Tibial nerve (tissue), 4 donors: Measurements from ENCODE around the gene CAPG. TPM values are rescaled to one million over a fixed set of nuclear protein-coding genes. Genes with fewer than 3 reads are reported as not detected.

Experiments
- DNase-seq, 2 donors: peaks; one replicate each; pipeline ENCODE4 v3.0.0-alpha.2; 2019; ENCODE audit warnings: low spot score in 2 of 2
- H3K27ac ChIP-seq, 4 donors: fragments of 200-600 bp; sonication (generic) in 3 of 4; one replicate each; pipeline ENCODE4 v1.5.1; 2017 to 2019; ENCODE audit warnings: mild to moderate bottlenecking in 1 of 4
- H3K27me3 ChIP-seq, 2 donors: fragments of 200-600 bp; sonication (generic) in 1 of 2; one replicate each; pipeline versions ENCODE4 v1.5.1 to v1.6.0; 2017 to 2019
- H3K36me3 ChIP-seq, 3 donors: fragments of 200-600 bp; sonication (generic); one replicate each; pipeline ENCODE4 v1.5.1; 2018 to 2019
- H3K4me1 ChIP-seq, 4 donors: fragments of 200-600 bp; sonication (generic) in 3 of 4; one replicate each; pipeline ENCODE4 v1.5.1; 2017 to 2019
- H3K4me3 ChIP-seq, 4 donors: fragments of 200-600 bp; sonication (generic) in 3 of 4; one replicate each; pipeline ENCODE4 v1.5.1; 2017 to 2019; ENCODE audit warnings: mild to moderate bottlenecking in 1 of 4, moderate library complexity in 1 of 4
- H3K9me3 ChIP-seq, 4 donors: fragments of 200-600 bp; sonication (generic) in 3 of 4; one replicate each; pipeline ENCODE4 v1.5.1; 2017 to 2019
- EP300 ChIP-seq, 2 donors: sonication (generic); formaldehyde crosslinking; IDR thresholded peaks; one replicate each; pipeline ENCODE4 v1.6.1; 2017; ENCODE audit warnings: antibody characterized with exemption in 2 of 2, mild to moderate bottlenecking in 1 of 2
- POLR2A ChIP-seq, 2 donors: fragments of 450-650 bp; IDR thresholded peaks; one replicate each; pipeline ENCODE4 v1.6.1; 2017; ENCODE audit warnings: antibody characterized with exemption in 2 of 2, mild to moderate bottlenecking in 2 of 2, moderate library complexity in 2 of 2
- WGBS, 2 donors: methylation state at CpG; one replicate each; pipeline ENCODE4 v1.1.5; 2018; 5-methylcytosine and 5-hydroxymethylcytosine counted together
- total RNA-seq, 4 donors: library from RNA; depleted of rRNA; stranded (reverse); fragments of >200 nt; gene quantifications; one replicate each; pipeline ENCODE4 v1.1.0, GENCODE V29; 2016
- TF ChIP-seq, protein P1 (sequence below), 5 experiments: fragments of 200-600 bp in 3 of 5; fragments of 450-650 bp in 2 of 5; sonication (generic) in 3 of 5; IDR thresholded peaks; one replicate each; pipeline ENCODE4 v1.5.1; 2016 to 2019; ENCODE audit warnings: antibody characterized with exemption in 5 of 5, mild to moderate bottlenecking in 3 of 5, moderate library complexity in 2 of 5

The CAPG gene
- total RNA-seq, 4 donors from 2014 or later, result 58.8 to 67.8 (median 67.7) TPM

- H3K27me3 ChIP-seq, result no peaks in the 10 kb centered on the region
- peaks cover 0 to 26% (median 0%) of the 10 kb centered on the region in 3 donors for H3K36me3 ChIP-seq
- 84 to 95% methylated on average over 6 to 7 of the region's 7 CpGs for WGBS, 2 donors
- H3K9me3 ChIP-seq, result peaks cover 0 to 17% (median 2%) of the 10 kb centered on the region in 4 donors
- DNase-seq, result no peak
- peaks cover 0 to 9% (median 3%) of the 10 kb centered on the region in 4 donors for H3K4me1 ChIP-seq
- TF ChIP-seq POLR2A (IDR thresholded peaks at IDR 0.05) (no peak), EP300 (IDR thresholded peaks at IDR 0.05) (no peak)
- TF ChIP-seq, protein P1, sequence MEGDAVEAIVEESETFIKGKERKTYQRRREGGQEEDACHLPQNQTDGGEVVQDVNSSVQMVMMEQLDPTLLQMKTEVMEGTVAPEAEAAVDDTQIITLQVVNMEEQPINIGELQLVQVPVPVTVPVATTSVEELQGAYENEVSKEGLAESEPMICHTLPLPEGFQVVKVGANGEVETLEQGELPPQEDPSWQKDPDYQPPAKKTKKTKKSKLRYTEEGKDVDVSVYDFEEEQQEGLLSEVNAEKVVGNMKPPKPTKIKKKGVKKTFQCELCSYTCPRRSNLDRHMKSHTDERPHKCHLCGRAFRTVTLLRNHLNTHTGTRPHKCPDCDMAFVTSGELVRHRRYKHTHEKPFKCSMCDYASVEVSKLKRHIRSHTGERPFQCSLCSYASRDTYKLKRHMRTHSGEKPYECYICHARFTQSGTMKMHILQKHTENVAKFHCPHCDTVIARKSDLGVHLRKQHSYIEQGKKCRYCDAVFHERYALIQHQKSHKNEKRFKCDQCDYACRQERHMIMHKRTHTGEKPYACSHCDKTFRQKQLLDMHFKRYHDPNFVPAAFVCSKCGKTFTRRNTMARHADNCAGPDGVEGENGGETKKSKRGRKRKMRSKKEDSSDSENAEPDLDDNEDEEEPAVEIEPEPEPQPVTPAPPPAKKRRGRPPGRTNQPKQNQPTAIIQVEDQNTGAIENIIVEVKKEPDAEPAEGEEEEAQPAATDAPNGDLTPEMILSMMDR (IDR thresholded peaks at IDR 0.05), result no peak
- H3K27ac ChIP-seq, result no peak overlapping the region
- H3K4me3 ChIP-seq, result no peak overlapping the region
Measured at GRCh38 chr2:85401464-85401805, 8.7 kb downstream of the CAPG start.

GRCh38 chr2:85400541-85401463, 9.4 kb downstream of the CAPG start:
- Histone ChIP-seq H3K4me3 (no peak overlapping the region), H3K4me1 (peaks cover 0 to 13% (median 0%) of the 10 kb centered on the region in 4 donors), H3K27me3 (no peaks in the 10 kb centered on the region), H3K9me3 (peaks cover 0 to 17% (median 2%) of the 10 kb centered on the region in 4 donors), H3K27ac (no peak overlapping the region), H3K36me3 (peaks cover 0 to 26% (median 0%) of the 10 kb centered on the region in 3 donors)
- DNase-seq, result no peak
- WGBS, 2 donors, result 85 to 86% methylated on average over 12 to 14 of the region's 14 CpGs
- no peak for TF ChIP-seq EP300 (IDR thresholded peaks at IDR 0.05)

- peaks cover 0 to 17% (median 2%) of the 10 kb centered on the region in 4 donors for H3K9me3 ChIP-seq
- WGBS, 2 donors, result 91 to 93% methylated on average over 8 of the region's 8 CpGs
- H3K27ac ChIP-seq, result no peak overlapping the region
- no peaks in the 10 kb centered on the region for H3K27me3 ChIP-seq
- no peak for DNase-seq
- no peak overlapping the region for H3K4me3 ChIP-seq
- peaks cover 0 to 26% (median 0%) of the 10 kb centered on the region in 3 donors for H3K36me3 ChIP-seq
- TF ChIP-seq EP300 (IDR thresholded peaks at IDR 0.05) (no peak), POLR2A (IDR thresholded peaks at IDR 0.05) (no peak)
- TF ChIP-seq, protein P1 (IDR thresholded peaks at IDR 0.05), result no peak
- H3K4me1 ChIP-seq, result peaks cover 0 to 13% (median 0%) of the 10 kb centered on the region in 4 donors
Measured at GRCh38 chr2:85400023-85400422, 10.1 kb downstream of the CAPG start.

GRCh38 chr2:85399183-85399455, 11.0 kb downstream of the CAPG start:
- Histone ChIP-seq H3K4me1 (peaks cover 0 to 16% (median 2%) of the 10 kb centered on the region in 4 donors), H3K27me3 (no peaks in the 10 kb centered on the region), H3K9me3 (peaks cover 0 to 12% (median under 1%) of the 10 kb centered on the region in 4 donors), H3K27ac (no peak overlapping the region), H3K4me3 (no peak overlapping the region), H3K36me3 (peaks cover 0 to 26% (median 0%) of the 10 kb centered on the region in 3 donors)
- WGBS, 2 donors, result 89 to 98% methylated on average over 6 to 8 of the region's 8 CpGs
- TF ChIP-seq EP300 (IDR thresholded peaks at IDR 0.05), result no peak
- no peak for TF ChIP-seq POLR2A (IDR thresholded peaks at IDR 0.05)
- TF ChIP-seq, protein P1 (IDR thresholded peaks at IDR 0.05), result no peak
- DNase-seq, result no peak

DNA sequence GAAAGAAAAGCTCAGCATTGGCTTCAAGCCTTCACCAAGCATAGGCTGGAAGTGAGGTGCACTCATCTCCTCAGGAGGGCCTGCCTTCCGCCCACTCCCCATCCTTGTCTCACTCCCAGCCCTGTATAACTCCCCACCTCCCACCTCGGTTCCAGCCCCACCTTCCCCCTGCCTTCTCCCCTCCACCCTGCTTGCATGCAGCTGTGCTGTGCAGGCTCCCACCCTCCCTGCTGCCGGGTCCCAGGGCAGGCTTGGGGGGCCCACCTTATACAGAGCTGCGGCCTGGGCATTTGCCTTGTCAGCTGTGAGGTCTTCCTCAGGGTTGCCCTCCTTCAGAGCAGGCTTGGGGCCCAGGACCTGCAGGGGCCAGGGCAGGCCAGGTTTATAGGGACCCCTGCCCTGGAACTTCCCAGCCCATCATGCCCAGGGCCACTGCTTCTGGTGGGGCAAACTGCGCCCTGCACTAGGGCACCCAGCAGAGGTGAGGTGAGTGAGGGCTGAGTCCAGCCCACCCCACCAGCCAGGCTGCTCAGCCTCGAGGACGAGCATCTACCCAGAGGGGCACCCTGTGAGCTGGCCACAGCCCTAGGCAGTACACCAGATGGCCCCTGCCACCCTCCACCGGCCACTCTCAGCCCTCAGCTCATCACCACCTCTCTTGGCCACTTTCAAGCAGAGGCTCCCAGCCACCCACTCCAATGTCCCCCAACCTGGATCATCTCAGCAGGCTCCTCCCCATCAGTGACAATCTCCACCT, 11.6 kb downstream of the CAPG start:
- 85 to 87% methylated on average over 5 to 8 of the region's 8 CpGs for WGBS, 2 donors
- Histone ChIP-seq H3K4me1 (peaks cover 0 to 21% (median 2%) of the 10 kb centered on the region in 4 donors), H3K27me3 (no peaks in the 10 kb centered on the region), H3K27ac (no peak overlapping the region), H3K4me3 (no peak overlapping the region), H3K9me3 (peaks cover 0 to 7% (median 0%) of the 10 kb centered on the region in 4 donors), H3K36me3 (peaks cover 0 to 26% (median 0%) of the 10 kb centered on the region in 3 donors)
- DNase-seq, result no peak
- TF ChIP-seq POLR2A (IDR thresholded peaks at IDR 0.05), result no peak
- TF ChIP-seq, protein P1 (IDR thresholded peaks at IDR 0.05), result no peak
- no peak for TF ChIP-seq EP300 (IDR thresholded peaks at IDR 0.05)
